IMR-90 (cell line): ENCODE results near the gene FNIP1. TPM values are rescaled to one million over a fixed set of nuclear protein-coding genes. Genes with fewer than 3 reads are reported as not detected.

Experiments used
- ATAC-seq: fragments of 200-7000 bp; cut with Tn5 transposase; 2 replicates; pipeline ENCODE4 v1.9.1; 2020; ENCODE audit warnings: low read depth, mild to moderate bottlenecking, moderate library complexity
- BruUV-seq: library from RNA; stranded (reverse); fragments of 400-500 nt; replicated peaks from 2 replicates; lab custom pipeline; 2021; lab: Mats Ljungman, UMichigan
- CTCF ChIA-PET: fragments of 300-600 bp; formaldehyde crosslinking; extraction: SDS; loops from one replicate; lab custom pipeline; 2021; ENCODE audit warnings: antibody characterized with exemption; lab: Yijun Ruan, JAX
- POLR2A ChIA-PET: fragments of 300-600 bp; sonication (Branson Sonifier 250); formaldehyde crosslinking; loops from one replicate; lab custom pipeline; 2022; ENCODE audit warnings: antibody characterized with exemption; ENCODE audit not compliant: unreplicated experiment; lab: Charles Lee
- DNase-seq: peaks from one replicate; pipeline ENCODE4 v3.0.0; 2013
- H2AFZ ChIP-seq: replicated peaks from 2 replicates; pipeline ENCODE3; 2013; ENCODE audit warnings: low read length, mild to moderate bottlenecking; ENCODE audit not compliant: poor library complexity
- H2AK5ac ChIP-seq: 2 replicates; pipeline ENCODE4 v1.6.1; 2013; ENCODE audit warnings: low read depth, low read length, inconsistent platforms
- H2AK9ac ChIP-seq: replicated peaks from 2 replicates; pipeline ENCODE3; 2013; ENCODE audit warnings: mild to moderate bottlenecking, low read depth, low read length, moderate library complexity; ENCODE audit not compliant: poor library complexity
- H2BK120ac ChIP-seq: 2 replicates; pipeline ENCODE4 v1.6.1; 2013; ENCODE audit warnings: low read depth, low read length, inconsistent platforms
- H2BK15ac ChIP-seq: 3 replicates; pipeline ENCODE4 v1.6.1; 2013; ENCODE audit warnings: low read depth, low read length, inconsistent platforms
- H2BK20ac ChIP-seq: 2 replicates; pipeline ENCODE4 v1.6.1; 2013; ENCODE audit warnings: low read depth, mild to moderate bottlenecking, inconsistent platforms, low read length, moderate library complexity
- H2BK5ac ChIP-seq: 2 replicates; pipeline ENCODE4 v1.6.1; 2013; ENCODE audit warnings: mild to moderate bottlenecking, low read depth, low read length, inconsistent platforms; ENCODE audit not compliant: poor library complexity, severe bottlenecking
- H3K14ac ChIP-seq: replicated peaks from 2 replicates; pipeline ENCODE4 v1.6.1; 2013; ENCODE audit warnings: low read depth, low read length, inconsistent platforms
- H3K18ac ChIP-seq: 2 replicates; pipeline ENCODE4 v1.6.1; 2013; ENCODE audit warnings: low read depth, low read length, control low read depth
- H3K23ac ChIP-seq: 2 replicates; pipeline ENCODE4 v1.6.1; 2013; ENCODE audit warnings: low read depth, low read length, inconsistent platforms
- H3K27ac ChIP-seq: 2 replicates; pipeline ENCODE4 v1.5.1; 2013; ENCODE audit warnings: mild to moderate bottlenecking, control low read depth, low read length; ENCODE audit not compliant: insufficient read depth
- H3K27me3 ChIP-seq: 2 replicates; pipeline ENCODE4 v1.6.1; 2013; ENCODE audit warnings: low read length; ENCODE audit not compliant: control insufficient read depth, insufficient read depth
- H3K36me3 ChIP-seq: 2 replicates; pipeline ENCODE4 v1.6.1; 2013; ENCODE audit warnings: low read length, mixed read lengths; ENCODE audit not compliant: control insufficient read depth, insufficient read depth
- H3K4ac ChIP-seq: 2 replicates; pipeline ENCODE4 v1.6.1; 2013; ENCODE audit warnings: low read depth, low read length, inconsistent platforms
- H3K4me1 ChIP-seq: 2 replicates; pipeline ENCODE4 v1.6.1; 2013; ENCODE audit warnings: low read length, mixed read lengths; ENCODE audit not compliant: control insufficient read depth, insufficient read depth
- H3K4me2 ChIP-seq: 2 replicates; pipeline ENCODE4 v1.6.1; 2013; ENCODE audit warnings: low read depth, mild to moderate bottlenecking, control low read depth, low read length, moderate library complexity
- H3K4me3 ChIP-seq: 2 replicates; pipeline ENCODE4 v1.5.1; 2013; ENCODE audit warnings: low read depth, mild to moderate bottlenecking, control low read depth, low read length, moderate library complexity; ENCODE audit not compliant: insufficient read depth
- H3K56ac ChIP-seq: 2 replicates; pipeline ENCODE4 v1.6.1; 2013; ENCODE audit warnings: low read length, inconsistent platforms; ENCODE audit not compliant: insufficient read depth; ENCODE audit errors: extremely low read depth
- H3K79me1 ChIP-seq, 2 experiments: 2 replicates each; pipeline ENCODE4 v1.6.1; 2013; ENCODE audit warnings: low read length in 2 of 2, inconsistent platforms in 1 of 2, low read depth in 1 of 2
- H3K9ac ChIP-seq: 2 replicates; pipeline ENCODE4 v1.6.1; 2013; ENCODE audit warnings: low read depth, low read length, control low read depth
- H3K9me1 ChIP-seq: 2 replicates; pipeline ENCODE4 v1.6.1; 2013; ENCODE audit warnings: low read length, inconsistent platforms; ENCODE audit not compliant: insufficient read depth
- H3K9me3 ChIP-seq: 2 replicates; pipeline ENCODE4 v1.6.1; 2013; ENCODE audit warnings: low read length; ENCODE audit not compliant: control insufficient read depth, insufficient read depth
- H4K20me1 ChIP-seq: 2 replicates; pipeline ENCODE4 v1.6.1; 2013; ENCODE audit warnings: low read length, inconsistent platforms; ENCODE audit not compliant: insufficient read depth
- H4K5ac ChIP-seq: 2 replicates; pipeline ENCODE4 v1.6.1; 2013; ENCODE audit warnings: mild to moderate bottlenecking, low read depth, low read length, control low read depth
- H4K8ac ChIP-seq, 2 experiments: 2 replicates each; pipeline ENCODE4 v1.6.1; 2013; ENCODE audit warnings: low read depth in 2 of 2, low read length in 2 of 2, control low read depth in 1 of 2, inconsistent platforms in 1 of 2
- H4K91ac ChIP-seq: 2 replicates; pipeline ENCODE4 v1.6.1; 2013; ENCODE audit warnings: low read depth, low read length, inconsistent platforms; ENCODE audit not compliant: insufficient read depth
- CHD1 ChIP-seq: IDR thresholded peaks from 2 replicates; pipeline ENCODE4 v1.6.1; 2012; ENCODE audit warnings: low read depth, low read length, improper control_type of control experiment
- MAFK ChIP-seq: IDR thresholded peaks from 2 replicates; pipeline ENCODE4 v1.6.1; 2012; ENCODE audit warnings: low read depth, low read length, improper control_type of control experiment
- MAZ ChIP-seq: IDR thresholded peaks from 2 replicates; pipeline ENCODE4 v1.6.1; 2012; ENCODE audit warnings: low read depth, mild to moderate bottlenecking, low read length, improper control_type of control experiment, moderate library complexity, borderline replicate concordance
- NFE2L2 ChIP-seq: fragments of 150-350 bp; IDR thresholded peaks from 2 replicates; pipeline ENCODE4 v1.6.1; 2016; ENCODE audit warnings: low read depth, mild to moderate bottlenecking, low read length
- RAD21 ChIP-seq: IDR thresholded peaks from 2 replicates; pipeline ENCODE4 v1.6.1; 2012; ENCODE audit warnings: low read length, improper control_type of control experiment
- SMC3 ChIP-seq: fragments of 150-350 bp; IDR thresholded peaks from 2 replicates; pipeline ENCODE4 v1.6.1; 2016; ENCODE audit warnings: low read depth, mild to moderate bottlenecking, antibody characterized with exemption, low read length, moderate library complexity
- WGBS, 2 experiments: methylation state at CpG; one replicate each; pipeline versions ENCODE4 v1.1.5 to v1.1.7; 2013; ENCODE audit warnings: missing lambda C conversion rate in 2 of 2; ENCODE audit not compliant: insufficient read length in 1 of 2; ENCODE audit errors: extremely low coverage in 2 of 2; 5-methylcytosine and 5-hydroxymethylcytosine counted together
- dilution Hi-C: fragments of 300-500 bp; cut with HindIII; formaldehyde crosslinking; loops from one replicate; pipeline ENCODE4 v1.14.3; 2018; ENCODE audit warnings: low sequenced_read_pairs; ENCODE audit not compliant: unreplicated experiment
- in situ Hi-C: fragments of 300-500 bp; cut with MboI; formaldehyde crosslinking; loops from 3 replicates; pipeline ENCODE4 v1.14.3; 2019; ENCODE audit warnings: low sequenced_read_pairs, inconsistent platforms, mixed read lengths
- intact Hi-C: fragments of 100-400 bp; cut with micrococcal nuclease; formaldehyde crosslinking; loops from 2 replicates; pipeline ENCODE4 v1.10.0; 2022
- polyA plus RNA-seq, 3 experiments: library from polyadenylated mRNA; depleted of rRNA; stranded (reverse); fragments of >200 nt; gene quantifications; 2 replicates each; pipeline ENCODE4 v1.2.3, GENCODE V29; 2012; ENCODE audit warnings: low replicate concordance in 1 of 3
- total RNA-seq: library from RNA; depleted of rRNA; stranded (reverse); fragments of >200 nt; gene quantifications from 2 replicates; pipeline ENCODE4 v1.2.3, GENCODE V29; 2012
- TF ChIP-seq, protein P1 (sequence below): fragments of 150-350 bp; IDR thresholded peaks from 2 replicates; pipeline ENCODE4 v1.6.1; 2017; ENCODE audit warnings: mild to moderate bottlenecking, antibody characterized with exemption, low read length, low read depth

FNIP1 gene
- total and polyA plus RNA-seq, 2 of the 4 experiments (the other 2 are of a cell fraction), result 5.6 to 34.1 TPM

DNA sequence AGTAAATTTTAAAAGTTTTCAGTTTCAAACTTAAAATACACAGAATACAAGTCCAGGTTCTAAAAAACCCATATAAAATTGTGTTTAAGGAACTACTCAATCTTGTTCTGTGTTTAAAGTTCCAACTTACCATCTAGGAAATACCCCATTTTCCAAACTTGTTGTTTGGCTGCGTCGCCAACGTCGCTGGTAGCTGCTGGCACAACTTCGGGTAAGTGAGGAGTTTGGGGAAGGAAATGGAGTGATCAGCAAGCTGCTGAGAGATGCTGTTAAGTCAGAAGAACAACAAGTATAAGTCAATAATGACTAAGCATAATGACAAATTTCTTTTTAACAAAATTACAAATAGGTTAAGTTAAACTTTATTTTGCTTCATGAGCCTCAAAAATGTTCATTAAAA lies 90.5 kb downstream of the FNIP1 start:
- Histone ChIP-seq H4K5ac (no peak overlapping the region), H3K18ac (no peak overlapping the region), H3K4ac (no peak overlapping the region), H3K56ac (no peak overlapping the region), H3K27me3 (no peaks in the 10 kb centered on the region), H3K4me1 (peaks cover 3% of the 10 kb centered on the region), H3K9ac (no peak overlapping the region), H3K14ac (no peak overlapping the region), H4K20me1 (no peaks in the 10 kb centered on the region), H3K79me1 (peaks cover 13 to 16% of the 10 kb centered on the region in 2 experiments; a peak in 2 of 4 replicates), H2BK15ac (no peak overlapping the region), H3K4me2 (no peak overlapping the region), H2BK5ac (no peak overlapping the region), H4K8ac (no peak overlapping the region), H4K91ac (no peak overlapping the region), H3K9me1 (peaks cover 4% of the 10 kb centered on the region), H2BK20ac (no peak overlapping the region), H2BK120ac (no peak overlapping the region), H2AK5ac (no peak overlapping the region), H3K9me3 (no peaks in the 10 kb centered on the region), H3K36me3 (peaks cover 22% of the 10 kb centered on the region), H2AFZ (no peak overlapping the region), H3K27ac (no peak overlapping the region), H2AK9ac (no peak overlapping the region), H3K4me3 (no peak overlapping the region), H3K23ac (no peak overlapping the region)
- POLR2A ChIA-PET, result no interaction called here
- TF ChIP-seq MAFK (no peak), RAD21 (no peak), NFE2L2 (no peak), CHD1 (no peak), MAZ (no peak), SMC3 (no peak)
- TF ChIP-seq, protein P1, sequence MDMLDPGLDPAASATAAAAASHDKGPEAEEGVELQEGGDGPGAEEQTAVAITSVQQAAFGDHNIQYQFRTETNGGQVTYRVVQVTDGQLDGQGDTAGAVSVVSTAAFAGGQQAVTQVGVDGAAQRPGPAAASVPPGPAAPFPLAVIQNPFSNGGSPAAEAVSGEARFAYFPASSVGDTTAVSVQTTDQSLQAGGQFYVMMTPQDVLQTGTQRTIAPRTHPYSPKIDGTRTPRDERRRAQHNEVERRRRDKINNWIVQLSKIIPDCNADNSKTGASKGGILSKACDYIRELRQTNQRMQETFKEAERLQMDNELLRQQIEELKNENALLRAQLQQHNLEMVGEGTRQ, result no peak
- no CpG with 5 or more reads among the region's 5 CpGs for WGBS, 2 experiments
- CTCF ChIA-PET, result no interaction called here
- in situ Hi-C loops (no loop called here), dilution Hi-C loops (no loop called here), intact Hi-C loops (no loop called here)
- no peak for ATAC-seq
- no TSS peak for BruUV-seq
- DNase-seq, result no peak
